A204.1 (cell line): ENCODE results near the gene ECM2.

ENCODE experiments used
- FAIRE-seq: peaks from 2 replicates; lab custom pipeline; 2012; peaks lifted over from hg19 to GRCh38; lab: Jason Lieb, UNC

ECM2 gene

GRCh38 chr9:92500725-92501124, 35.1 kb downstream of the ECM2 start:
- FAIRE-seq, result no peak

DNA sequence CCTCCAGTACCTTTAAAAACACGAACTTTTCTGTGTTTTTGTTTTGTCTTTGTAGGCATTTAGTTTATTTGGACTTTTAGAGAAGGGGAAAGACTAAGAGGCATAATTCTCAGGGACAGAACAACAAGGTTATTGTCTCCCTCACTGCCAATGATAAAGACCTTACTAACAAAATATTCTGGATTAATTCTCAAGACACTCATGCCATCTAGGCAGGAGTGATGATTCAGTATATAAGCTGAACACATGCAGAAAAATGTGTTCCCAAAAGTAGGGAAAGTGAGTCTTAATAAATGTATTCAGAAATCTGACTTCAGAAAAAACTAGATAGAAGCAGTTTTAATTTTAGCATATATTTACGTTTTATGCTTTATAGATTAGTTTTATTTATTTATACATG, 36.1 kb downstream of the ECM2 start:
- no peak for FAIRE-seq

DNA sequence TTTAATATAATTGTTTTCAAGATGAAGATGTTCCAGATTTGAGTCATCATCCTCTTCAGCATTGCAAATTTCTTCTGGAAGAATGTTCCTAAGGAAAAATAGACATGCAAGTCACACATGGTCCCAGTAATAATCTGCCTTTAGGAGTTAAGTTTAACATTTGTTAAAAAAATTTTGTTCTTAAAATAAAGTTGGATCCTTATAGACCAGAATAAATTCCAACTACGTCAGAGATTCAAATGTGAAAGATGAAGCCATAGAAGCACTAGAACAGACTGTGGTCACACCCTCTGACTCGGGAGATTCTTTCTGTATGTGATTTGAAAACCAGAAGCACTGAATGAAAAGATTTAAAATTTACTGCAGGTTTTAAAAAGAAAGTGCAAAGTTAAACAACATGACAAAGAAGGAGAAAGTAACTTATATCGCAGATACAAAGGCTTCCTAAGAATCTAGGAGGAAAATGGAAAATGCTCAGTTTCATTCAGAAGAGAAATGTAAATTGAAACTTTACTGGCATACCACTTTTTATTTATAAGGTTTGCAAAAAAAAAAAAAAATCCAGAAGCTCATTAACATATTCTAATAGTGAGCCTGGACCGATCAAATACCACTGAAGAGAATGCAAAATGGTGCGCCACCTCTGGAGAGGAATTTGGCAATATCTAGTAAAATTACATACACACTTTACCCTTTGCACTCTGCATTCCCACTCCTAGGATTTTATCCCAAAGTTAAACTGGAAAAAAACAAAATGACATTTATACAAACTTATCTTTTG, 39.2 kb downstream of the ECM2 start:
- no peak for FAIRE-seq

GRCh38 chr9:92494856-92495255, 40.9 kb downstream of the ECM2 start:
- no peak for FAIRE-seq

- no peak for FAIRE-seq
These were observed 41.9 kb downstream of the ECM2 start for GRCh38 chr9:92493749-92494387.

DNA sequence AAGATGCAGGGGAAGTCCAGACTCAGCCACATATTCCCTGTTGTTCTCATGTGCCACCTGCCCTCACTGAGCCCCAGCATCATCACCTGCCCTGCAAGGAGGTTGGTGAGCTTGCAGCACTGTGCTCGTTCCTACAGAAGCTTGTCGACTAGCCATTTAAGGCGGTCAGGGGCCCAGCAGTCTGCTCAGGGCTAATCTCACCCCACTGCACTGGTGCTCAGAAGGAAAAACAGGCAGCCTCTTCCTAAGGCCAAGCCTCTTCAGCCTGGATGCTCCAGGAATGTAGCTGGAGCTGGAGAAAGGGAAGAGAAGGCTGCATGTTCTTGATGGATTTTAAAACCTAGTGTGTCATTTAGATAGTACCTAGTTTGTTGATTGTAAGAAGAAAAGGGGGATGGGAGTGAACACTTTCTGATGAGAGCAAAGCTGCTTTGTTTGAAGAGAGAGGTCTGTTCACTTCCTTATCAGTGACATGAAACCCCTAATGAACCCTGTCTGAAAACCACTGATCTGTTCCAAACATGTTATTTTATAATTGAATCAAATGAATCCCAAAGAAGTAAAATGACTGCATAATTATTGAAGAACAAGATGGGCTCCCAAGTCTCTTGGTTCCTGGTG, 42.9 kb downstream of the ECM2 start:
- FAIRE-seq, result no peak

DNA sequence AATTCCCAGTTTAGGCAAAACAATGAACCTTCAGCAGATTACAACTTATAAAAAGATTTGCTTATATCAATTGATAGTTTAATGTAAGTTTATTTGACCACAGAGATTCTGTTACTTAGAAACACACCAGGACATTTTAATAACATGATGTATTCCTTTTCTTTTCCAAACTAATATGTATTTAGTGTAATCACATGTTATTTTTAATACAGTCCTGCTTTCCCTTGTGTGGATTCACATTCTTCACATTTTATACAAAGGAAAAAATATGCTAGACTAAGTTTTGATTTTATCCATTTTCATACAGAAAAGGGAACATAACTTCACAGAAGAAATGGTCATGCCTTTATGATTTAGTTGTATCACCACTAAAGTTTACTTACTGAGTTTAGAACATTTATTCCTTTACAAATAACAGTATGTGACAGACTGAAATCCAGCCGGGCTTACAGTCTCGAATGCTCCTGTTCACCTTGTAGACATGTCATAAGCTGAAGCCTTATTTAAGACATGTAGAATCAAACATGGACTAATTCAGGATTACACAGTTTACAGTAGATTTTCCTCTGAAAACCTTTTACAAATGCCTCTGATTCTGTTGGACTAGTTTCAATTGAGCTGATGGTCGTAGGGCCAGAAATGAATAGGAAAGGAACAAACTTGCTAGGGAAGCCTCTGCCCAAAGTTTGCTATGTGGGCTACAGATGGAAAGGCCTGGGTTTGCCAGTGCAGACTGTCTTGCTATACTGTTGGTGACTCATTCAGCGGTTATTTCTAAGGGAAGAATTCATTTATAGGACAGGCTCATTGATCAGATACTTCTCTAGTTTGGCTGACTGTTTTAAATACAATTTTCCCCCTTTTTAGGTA, 46.9 kb downstream of the ECM2 start:
- FAIRE-seq, result no peak

DNA sequence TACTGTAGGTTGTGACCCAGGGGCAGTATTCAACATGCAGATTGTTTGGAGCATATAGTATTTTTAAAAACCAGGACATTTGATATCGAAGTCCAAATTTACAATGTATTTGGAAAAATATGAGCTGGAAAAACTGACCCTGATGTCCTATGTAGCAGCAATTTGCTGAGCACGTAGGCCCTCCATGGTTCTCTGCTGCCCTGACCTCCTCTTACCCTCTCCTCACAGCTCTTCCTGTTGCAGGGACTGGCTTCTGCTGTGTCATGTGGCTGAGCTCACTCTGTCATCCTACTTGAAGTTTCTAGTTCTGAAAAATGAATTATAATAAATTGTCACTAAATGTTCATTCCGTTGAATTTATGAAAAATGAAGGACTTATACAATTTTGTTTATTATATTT, 49.4 kb downstream of the ECM2 start:
- FAIRE-seq, result no peak

- no peak for FAIRE-seq
These were observed 51.2 kb downstream of the ECM2 start for GRCh38 chr9:92484563-92484962.

DNA sequence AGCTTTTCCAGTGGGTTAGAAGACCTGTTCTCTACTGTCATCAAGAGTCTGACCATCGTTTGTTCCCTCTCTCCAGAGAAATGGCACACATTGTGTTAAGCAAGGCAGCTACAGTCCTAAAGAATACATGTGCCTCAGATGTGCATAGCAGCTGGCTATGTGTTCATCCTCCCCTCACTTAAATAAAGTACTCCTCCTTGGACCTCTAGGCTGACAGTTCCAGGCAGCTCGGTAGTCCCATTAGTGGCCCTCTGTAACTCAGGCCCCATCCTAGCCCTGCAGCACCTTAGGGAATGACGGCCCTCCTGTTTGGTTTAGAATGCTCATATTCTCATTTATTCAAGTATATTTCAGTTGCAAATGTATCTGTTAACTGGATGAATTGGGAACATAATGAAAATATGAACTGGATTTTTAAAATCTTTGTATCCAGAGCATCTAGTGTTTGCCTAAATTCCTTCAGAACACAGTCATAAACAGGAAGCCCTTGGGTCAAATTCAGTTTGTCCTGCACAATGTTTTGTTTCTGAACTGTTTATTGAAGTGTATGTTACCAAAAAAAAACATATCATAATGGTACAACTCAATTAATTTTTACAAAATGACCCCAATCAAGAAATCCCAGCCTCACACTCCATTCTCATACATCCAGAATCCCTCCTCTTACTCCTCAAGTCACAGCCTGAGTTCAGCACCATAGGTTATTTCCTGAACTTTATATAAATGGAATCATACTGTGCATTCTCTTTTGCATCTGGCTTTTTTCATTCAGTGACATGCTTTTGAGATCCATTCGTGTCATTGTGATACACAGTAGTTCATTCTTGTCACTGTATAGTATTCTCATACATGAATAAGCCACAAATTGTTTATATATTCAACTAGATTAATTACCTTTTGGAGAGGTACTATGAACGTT, 51.9 kb downstream of the ECM2 start:
- no peak for FAIRE-seq

DNA sequence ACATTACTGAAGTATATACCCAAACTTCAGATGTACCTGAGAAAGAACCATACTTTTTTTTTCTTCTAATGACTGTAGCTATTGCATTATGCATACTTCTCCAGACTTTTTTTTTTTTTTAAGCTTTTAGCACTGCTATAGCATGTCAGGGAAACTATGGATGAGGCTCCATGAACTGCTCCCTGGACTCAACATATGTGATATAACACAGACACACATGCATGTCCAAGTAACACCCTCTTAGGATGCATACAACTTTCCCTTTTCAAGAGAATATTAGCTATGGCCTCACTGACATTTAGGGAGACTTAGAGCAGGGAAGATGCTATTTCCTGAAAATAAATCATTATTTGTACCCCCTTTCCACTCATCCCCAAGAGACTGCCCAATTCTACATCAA, 53.0 kb downstream of the ECM2 start:
- no peak for FAIRE-seq

GRCh38 chr9:92482329-92482728, 53.5 kb downstream of the ECM2 start, which contains the start of gene ASPN:
TSS of gene ASPN (minus strand) at chr9:92482506.
- no peak for FAIRE-seq

DNA sequence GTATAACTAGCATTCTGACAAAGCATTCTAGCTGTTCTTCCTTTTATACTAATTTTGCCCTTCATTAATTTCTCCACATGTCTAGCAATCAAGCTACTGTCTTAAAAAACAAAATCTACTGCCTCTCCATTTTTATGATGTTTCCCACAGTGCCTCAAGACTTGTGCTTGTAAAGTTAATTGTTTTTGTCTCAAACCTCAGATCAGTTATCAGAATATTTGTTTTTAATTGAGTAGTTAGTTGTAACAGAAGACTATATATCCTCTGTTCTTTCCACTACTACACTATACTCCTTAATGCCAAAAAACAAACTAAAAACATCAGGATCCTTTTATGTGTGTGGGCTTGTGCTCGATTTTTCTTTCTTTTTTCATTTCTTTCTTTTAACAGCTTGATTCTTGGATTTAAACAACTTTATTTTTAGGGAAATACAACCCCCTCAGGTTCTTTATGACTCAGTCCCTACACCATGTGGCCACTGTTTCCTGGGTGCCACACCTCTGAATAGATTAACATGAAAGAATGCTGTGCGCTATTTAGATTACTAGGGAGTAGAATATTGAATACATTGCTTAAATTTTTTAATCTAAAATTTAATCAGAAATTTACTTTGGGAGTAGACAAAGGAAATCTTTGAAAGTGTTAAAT, 54.7 kb downstream of the ECM2 start:
- no peak for FAIRE-seq

DNA sequence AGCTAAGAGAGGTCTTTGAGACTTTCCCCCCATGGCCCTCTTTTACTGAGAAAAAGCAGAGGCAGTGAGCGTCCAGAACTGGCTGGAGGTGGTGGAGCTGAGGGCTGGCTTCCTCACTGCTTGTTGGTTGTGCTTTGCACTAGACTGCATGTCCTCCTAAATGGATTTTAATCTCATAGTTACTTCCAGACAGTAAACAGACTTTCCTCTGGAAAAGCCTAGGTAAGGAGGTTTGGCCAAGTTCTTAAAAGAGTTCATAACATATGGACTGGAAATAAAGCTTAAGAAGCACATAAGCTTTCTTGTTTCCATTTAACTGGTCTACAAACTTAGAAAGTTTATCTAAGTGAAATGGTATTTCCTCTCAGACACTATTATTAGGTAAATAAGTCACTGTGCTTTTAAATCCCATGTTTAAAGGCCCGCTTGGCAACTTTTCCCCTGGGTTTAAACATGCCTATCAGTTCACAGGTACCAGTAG, 55.5 kb downstream of the ECM2 start:
- FAIRE-seq, result no peak

DNA sequence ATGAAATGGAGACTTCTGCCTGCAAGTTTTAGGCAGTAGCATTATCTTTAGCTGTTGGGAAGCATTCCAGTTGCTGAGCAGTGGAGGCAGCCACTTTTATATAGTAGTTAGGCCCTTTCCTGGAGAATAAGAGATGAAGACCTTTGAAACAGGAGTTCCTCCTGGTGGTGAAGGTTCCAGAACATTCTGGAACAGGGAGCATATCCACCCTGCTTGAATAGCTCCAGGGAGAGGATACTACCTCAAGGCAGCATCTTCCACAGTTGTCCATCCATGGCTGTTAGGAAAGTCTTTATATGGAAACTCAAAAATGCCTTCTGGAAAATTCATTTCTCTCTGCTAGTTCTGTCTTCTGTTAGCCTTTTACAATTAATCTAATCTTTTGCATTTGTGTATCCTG, 56.4 kb downstream of the ECM2 start:
- FAIRE-seq, result no peak

DNA sequence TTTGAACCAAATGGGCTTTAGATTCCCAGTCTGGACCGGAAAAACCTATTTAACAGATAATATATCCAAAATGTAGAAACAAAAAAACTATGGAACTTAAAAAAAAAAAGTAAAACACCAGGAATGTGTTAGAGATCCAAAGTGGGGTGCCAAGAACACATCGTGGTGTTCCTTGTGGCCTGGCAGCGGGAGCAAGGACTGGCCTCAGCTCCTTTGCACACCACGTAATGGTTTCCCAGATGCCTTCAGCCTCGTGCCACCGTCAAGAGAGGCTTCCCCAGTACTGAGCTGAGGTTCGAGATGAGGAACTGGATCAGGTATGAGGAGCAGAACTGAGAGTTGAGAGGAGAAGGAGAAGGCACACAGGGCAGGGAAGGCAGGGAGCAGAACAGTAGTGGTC, 57.0 kb downstream of the ECM2 start:
- no peak for FAIRE-seq

DNA sequence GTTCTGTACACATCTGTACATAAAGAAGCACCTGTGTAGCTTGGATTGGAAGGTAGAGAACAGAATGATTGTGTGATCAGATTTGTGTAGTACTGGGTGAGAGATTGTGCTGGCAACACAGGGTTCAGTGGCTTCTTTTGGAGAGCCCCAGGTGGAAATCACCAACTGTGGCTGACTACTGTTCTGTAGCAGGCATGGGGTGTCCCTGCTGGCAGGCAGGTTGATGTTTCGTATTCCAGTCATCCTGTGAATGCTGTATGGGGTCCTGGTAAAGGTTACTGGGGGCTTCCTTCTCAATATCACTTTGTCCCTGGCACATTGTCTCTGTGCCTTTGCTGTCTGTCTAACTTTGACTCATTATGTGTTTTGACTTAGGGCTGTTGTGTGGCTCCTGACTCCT, 58.8 kb downstream of the ECM2 start:
- FAIRE-seq, result no peak

GRCh38 chr9:92474587-92474986, 61.2 kb downstream of the ECM2 start:
- no peak for FAIRE-seq

DNA sequence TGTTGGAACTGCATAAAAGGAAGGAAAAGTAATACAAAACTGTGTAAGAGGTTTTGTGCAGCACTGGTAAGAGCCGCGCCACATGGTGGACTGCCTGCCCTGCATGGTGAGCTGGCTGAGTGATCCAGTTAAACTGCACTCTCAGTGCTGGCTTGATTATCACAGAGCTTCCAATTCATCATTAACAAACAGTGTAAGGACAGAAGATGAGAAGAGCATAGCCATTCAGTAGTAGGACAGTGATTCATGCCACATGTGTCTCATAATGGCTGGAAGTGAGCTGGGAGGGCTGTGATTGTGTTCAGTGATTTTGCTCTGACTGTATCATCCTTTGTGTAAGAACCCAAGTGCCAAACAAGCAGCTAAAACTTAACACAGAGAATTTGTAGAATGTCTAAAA, 67.6 kb downstream of the ECM2 start:
- no peak for FAIRE-seq

DNA sequence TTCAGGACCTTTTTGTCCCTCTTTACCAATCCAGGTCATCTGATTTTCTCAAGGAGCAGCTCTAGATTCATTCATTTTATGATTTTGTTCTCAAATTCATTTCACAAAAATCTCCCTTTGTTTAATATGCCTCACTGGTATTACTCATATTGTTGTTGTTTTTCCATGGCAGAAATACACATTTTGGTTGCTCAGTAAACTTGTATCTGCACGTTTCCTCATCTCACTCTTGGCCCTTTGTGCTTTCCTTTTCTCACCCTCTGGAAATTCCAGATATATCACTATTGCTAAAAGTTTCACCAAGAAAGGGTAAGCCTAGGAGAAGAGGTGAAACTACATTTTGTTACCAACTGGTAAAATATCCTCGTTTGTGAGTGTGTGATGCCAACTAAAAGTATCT, 68.3 kb downstream of the ECM2 start:
- no peak for FAIRE-seq

GRCh38 chr9:92467041-92467440, 68.7 kb downstream of the ECM2 start:
- FAIRE-seq, result no peak
